Right lobe of liver (tissue), 6 donors: ENCODE data around the gene DDX46. TPM values are rescaled to one million over a fixed set of nuclear protein-coding genes. Genes with fewer than 3 reads are reported as not detected.
"Not testable (repeated sequence)": the region's sequence is repeated elsewhere in the genome, so short reads cannot be mapped to it uniquely, and the experiment has no call there.

Source experiments
- ATAC-seq, 4 donors: fragments of 200-7000 bp; cut with Tn5 transposase; one replicate each; pipeline ENCODE4 v1.9.1; 2020; ENCODE audit warnings: mild to moderate bottlenecking in 4 of 4, moderate library complexity in 4 of 4
- DNase-seq, 3 donors: peaks; one replicate each; pipeline ENCODE4 v3.0.0-alpha.2; 2020
- H3K27ac ChIP-seq, 3 donors: fragments of 200-600 bp; one replicate each; pipeline ENCODE4 v1.8.0; 2022
- H3K27me3 ChIP-seq, 2 donors: fragments of 200-600 bp; one replicate each; pipeline ENCODE4 v1.8.0; 2022
- H3K36me3 ChIP-seq, 4 donors: fragments of 200-600 bp; sonication (generic) in 1 of 4; one replicate each; pipeline versions ENCODE4 v1.5.1 to v1.8.0; 2017 to 2022; ENCODE audit warnings: control low read depth in 1 of 4
- H3K4me1 ChIP-seq, 4 donors: fragments of 200-600 bp; sonication (generic) in 1 of 4; one replicate each; pipeline versions ENCODE4 v1.5.1 to v1.8.0; 2017 to 2022; ENCODE audit warnings: control low read depth in 1 of 4
- H3K4me3 ChIP-seq, 3 donors: fragments of 200-600 bp; one replicate each; pipeline ENCODE4 v1.8.0; 2022
- H3K9me3 ChIP-seq, 4 donors: fragments of 200-600 bp; sonication (generic) in 1 of 4; one replicate each; pipeline versions ENCODE4 v1.5.1 to v1.8.0; 2017 to 2022; ENCODE audit warnings: control low read depth in 1 of 4
- CTCF ChIP-seq, 4 donors: fragments of 200-600 bp in 3 of 4; fragments of 450-650 bp in 1 of 4; IDR thresholded peaks; one replicate each; pipeline versions ENCODE4 v1.5.1 to v1.8.0; 2016 to 2022; ENCODE audit warnings: antibody characterized with exemption in 4 of 4, mild to moderate bottlenecking in 2 of 4
- POLR2A ChIP-seq: fragments of 450-650 bp; IDR thresholded peaks from one replicate; pipeline ENCODE4 v1.6.1; 2017; ENCODE audit warnings: antibody characterized with exemption, mild to moderate bottlenecking
- WGBS: methylation state at CpG from one replicate; pipeline ENCODE4 v1.1.6; 2018; ENCODE audit warnings: low coverage, low lambda C conversion rate; ENCODE audit not compliant: insufficient coverage; ENCODE audit errors: missing lambda C conversion rate; 5-methylcytosine and 5-hydroxymethylcytosine counted together
- intact Hi-C, 2 donors: fragments of 100-400 bp; cut with DNase I; formaldehyde crosslinking; loops; one replicate each; pipeline versions ENCODE4 v1.11.2 to v1.14.1; 2022
- total RNA-seq, 6 experiments: library from RNA; depleted of rRNA in 2 of 6; stranded (reverse); fragments of >200 nt in 2 of 6; fragmentation: NEBNext Ultra II Directional in 3 of 6; extraction: Animal tissue kit (Norgen Biotek cat#: 25700) in 3 of 6; gene quantifications; one replicate each; pipeline versions ENCODE4 v1.1.0 to v1.2.4, GENCODE V29; 2016 to 2023
- donor health status: DM: no; HTN: yes; CAD: no.
- donor health status: DM: no; HTN: no; CAD: no.
- donor health status: DM: no; HTN: no; CAD: no.
- donor health status: DM: no; HTN: yes; CAD: no.
- donor health status: DM: no; HTN: yes; CAD: no.

Gene DDX46
- total RNA-seq, 6 experiments from 2014 or later = 13.6 to 22.6 (median 20.6) TPM

DNA sequence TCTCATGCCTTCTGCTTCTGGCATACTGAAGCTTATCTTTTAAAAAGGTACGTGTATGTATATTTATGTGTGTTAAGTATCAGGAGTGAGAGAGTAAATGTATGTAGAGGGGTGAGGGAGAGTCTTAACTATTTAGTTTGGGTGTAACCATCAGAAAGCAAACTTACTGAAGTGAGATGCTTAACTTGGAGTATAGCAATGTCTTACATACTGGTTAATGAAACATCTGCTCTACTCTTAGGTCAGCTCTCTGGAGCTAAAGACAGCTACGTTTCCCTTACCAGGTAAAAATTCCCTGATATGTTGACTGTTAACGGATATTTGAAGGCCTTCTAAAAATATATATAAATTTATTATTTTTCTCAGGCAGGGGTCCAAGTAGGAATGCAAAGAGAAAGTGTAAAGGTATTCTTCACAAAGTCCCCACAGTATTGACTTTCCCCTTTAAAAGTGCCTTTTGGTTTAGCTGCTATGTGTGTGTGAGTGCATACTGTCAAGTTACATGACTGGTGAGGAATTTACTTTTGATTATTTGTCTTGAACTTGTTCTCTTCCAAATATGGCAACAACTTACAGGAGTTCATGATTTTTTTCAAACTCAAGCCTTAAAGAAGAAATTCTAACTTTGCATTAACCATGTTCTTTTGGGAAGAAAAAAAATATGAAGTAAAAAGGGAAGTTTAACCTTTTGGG lies 74.9 kb downstream of the DDX46 start:
- intact Hi-C loops = no loop called here
- DNase-seq = no peak
- WGBS = 63% methylated on average over 3 of the region's 3 CpGs
- no peak overlapping the region for H3K27ac ChIP-seq
- TF ChIP-seq POLR2A = no peak
- no peak for TF ChIP-seq CTCF (IDR thresholded peaks at IDR 0.05)
- H3K4me3 ChIP-seq = no peak overlapping the region
- H3K27me3 ChIP-seq = no peaks in the 10 kb centered on the region
- peaks cover 0 to 11% (median 5%) of the 10 kb centered on the region in 4 donors for H3K36me3 ChIP-seq
- no peak for ATAC-seq
- H3K9me3 ChIP-seq = no peaks in the 10 kb centered on the region
- peaks cover 0 to 15% (median 8%) of the 10 kb centered on the region in 4 donors for H3K4me1 ChIP-seq

DNA sequence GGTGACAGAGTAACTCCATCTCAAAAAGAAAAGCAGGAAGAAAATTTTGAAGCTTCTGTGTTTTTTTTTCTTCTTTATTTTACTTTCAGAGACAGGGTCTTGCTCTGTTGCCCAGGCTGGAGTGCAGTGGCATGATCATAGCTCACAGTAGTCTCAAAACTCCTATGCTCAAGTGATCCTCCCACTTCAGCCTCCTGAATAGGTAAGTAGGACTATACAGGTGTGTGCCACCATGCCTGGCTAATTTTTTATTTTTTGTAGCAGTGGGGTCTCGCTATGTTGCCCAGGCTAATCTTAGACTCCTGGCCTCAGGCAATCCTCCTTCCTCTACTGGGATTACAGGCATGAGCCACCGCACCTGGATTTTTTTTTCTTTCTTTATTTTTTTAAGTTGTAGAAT lies 77.0 kb downstream of the DDX46 start:
- peaks cover 0 to 3% (median 0%) of the 10 kb centered on the region in 4 donors for H3K36me3 ChIP-seq
- WGBS = 100% methylated on average over 2 of the region's 2 CpGs
- ATAC-seq (no peak), DNase-seq (no peak)
- no peak overlapping the region for H3K27ac ChIP-seq
- no peak overlapping the region for H3K4me3 ChIP-seq
- no peak for TF ChIP-seq POLR2A
- TF ChIP-seq CTCF (IDR thresholded peaks at IDR 0.05) = no peak
- H3K27me3 ChIP-seq = no peaks in the 10 kb centered on the region
- H3K4me1 ChIP-seq = peaks cover 0 to 23% (median 11%) of the 10 kb centered on the region in 4 donors
- no peaks in the 10 kb centered on the region for H3K9me3 ChIP-seq
- intact Hi-C loops = no loop called here

GRCh38 chr5:134837530-134838181 lies 79.1 kb downstream of the DDX46 start:
- peaks cover 0 to 3% (median 0%) of the 10 kb centered on the region in 4 donors for H3K36me3 ChIP-seq
- H3K4me3 ChIP-seq = peak overlapping the region in 2 of 3 donors; percentile 3 to 13
- H3K27ac ChIP-seq = peak overlapping the region; percentile 49 to 74 (median 69)
- DNase-seq (peak in 1 of 3 donors; percentile 61), ATAC-seq (peak; percentile 67 to 75 (median 68))
- H3K4me1 ChIP-seq = peaks cover 0 to 23% (median 11%) of the 10 kb centered on the region in 4 donors
- TF ChIP-seq POLR2A = no peak
- TF ChIP-seq CTCF (IDR thresholded peaks at IDR 0.05) = no peak
- 34% methylated on average over 3 of the region's 3 CpGs for WGBS
- no peaks in the 10 kb centered on the region for H3K9me3 ChIP-seq
- no peaks in the 10 kb centered on the region for H3K27me3 ChIP-seq
- intact Hi-C loops = no loop called here

DNA sequence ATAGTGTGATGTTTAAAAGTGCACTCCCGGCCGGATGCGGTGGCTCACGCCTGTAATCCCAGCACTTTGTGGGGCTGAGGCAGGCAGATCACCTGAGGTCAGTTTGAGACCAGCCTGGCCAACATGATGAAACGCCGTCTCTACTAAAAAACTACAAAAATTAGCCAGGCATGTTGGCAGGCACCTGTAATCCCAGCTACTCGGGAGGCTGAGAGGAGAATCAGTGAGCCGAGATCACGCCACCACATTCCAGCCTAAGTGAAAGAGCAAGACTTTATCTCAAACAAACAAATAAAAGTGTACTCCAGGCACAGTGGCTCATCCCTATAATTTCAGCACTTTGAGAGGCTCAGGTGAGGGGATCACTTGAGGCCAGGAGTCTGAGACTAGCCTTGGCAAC lies 79.8 kb downstream of the DDX46 start:
- ATAC-seq (peak; percentile 86 to 91 (median 90)), DNase-seq (peak; percentile 61 to 81 (median 69))
- H3K27me3 ChIP-seq, intact Hi-C loops, H3K9me3 ChIP-seq, H3K4me3 ChIP-seq, H3K36me3 ChIP-seq: not testable (repeated sequence)
- WGBS = 28% methylated on average over 9 of the region's 9 CpGs
- peak; percentile 23 for TF ChIP-seq POLR2A
- Histone ChIP-seq H3K4me1 (peaks cover 0 to 23% (median 11%) of the 10 kb centered on the region in 4 donors), H3K27ac (peak overlapping the region; percentile 49 to 74 (median 69))

GRCh38 chr5:134840811-134841210 lies 82.2 kb downstream of the DDX46 start:
- H3K27ac ChIP-seq = no peak overlapping the region
- 90% methylated on average over 3 of the region's 3 CpGs for WGBS

More at GRCh38 chr5:134840811-134841210, 82.2 kb downstream of the DDX46 start:
- Histone ChIP-seq H3K4me3 (no peak overlapping the region), H3K4me1 (peaks cover 0 to 29% (median 11%) of the 10 kb centered on the region in 4 donors), H3K36me3 (peaks cover 0 to 3% (median 0%) of the 10 kb centered on the region in 4 donors), H3K9me3 (no peaks in the 10 kb centered on the region), H3K27me3 (no peaks in the 10 kb centered on the region)
- intact Hi-C loops = no loop called here
- ATAC-seq (no peak), DNase-seq (no peak)
- no peak for TF ChIP-seq CTCF (IDR thresholded peaks at IDR 0.05)
- no peak for TF ChIP-seq POLR2A
